HepG2 (cell line): ENCODE measurements around the gene EEF1AKMT3. TPM values are rescaled to one million over a fixed set of nuclear protein-coding genes. Genes with fewer than 3 reads are reported as not detected.

ENCODE experiments used
- BCL3 ChIP-seq: sonication (generic); formaldehyde crosslinking; IDR thresholded peaks from 2 replicates; pipeline ENCODE4 v1.5.1; 2020; ENCODE audit warnings: mild to moderate bottlenecking, missing genetic modification reagents, moderate library complexity
- CSRNP1 ChIP-seq: sonication (generic); formaldehyde crosslinking; IDR thresholded peaks from 2 replicates; pipeline ENCODE4 v1.8.1; 2023; ENCODE audit warnings: mild to moderate bottlenecking, missing genetic modification reagents
- MAX ChIP-seq: IDR thresholded peaks from 2 replicates; pipeline ENCODE4 v1.6.1; 2012; ENCODE audit warnings: inconsistent platforms
- MEIS2 ChIP-seq: sonication (generic); formaldehyde crosslinking; IDR thresholded peaks from 2 replicates; pipeline ENCODE4 v1.9.0; 2021; ENCODE audit warnings: mild to moderate bottlenecking, missing genetic modification reagents
- MXD1 ChIP-seq: sonication (generic); formaldehyde crosslinking; IDR thresholded peaks from 2 replicates; pipeline ENCODE4 v1.4.0; 2020; ENCODE audit warnings: mild to moderate bottlenecking, missing genetic modification reagents
- MXD4 ChIP-seq: IDR thresholded peaks from 2 replicates; pipeline ENCODE4 v1.6.1; 2016; ENCODE audit warnings: mild to moderate bottlenecking, missing biosample characterization, missing genetic modification reagents
- NFE2L1 ChIP-seq: sonication (generic); formaldehyde crosslinking; IDR thresholded peaks from 2 replicates; pipeline ENCODE4 v1.4.0; 2020; ENCODE audit warnings: missing genetic modification reagents, mild to moderate bottlenecking, borderline replicate concordance
- NR2F2 ChIP-seq: IDR thresholded peaks from 2 replicates; pipeline ENCODE4 v1.6.1; 2012; ENCODE audit warnings: low read depth, inconsistent platforms, borderline replicate concordance
- POLR2AphosphoS5 ChIP-seq: IDR thresholded peaks from 2 replicates; pipeline ENCODE4 v1.6.1; 2012; ENCODE audit warnings: low read depth, low read length
- PRDM15 ChIP-seq: sonication (generic); formaldehyde crosslinking; IDR thresholded peaks from 2 replicates; pipeline ENCODE4 v1.4.0; 2020; ENCODE audit warnings: missing genetic modification reagents
- RXRA ChIP-seq: sonication (generic); formaldehyde crosslinking; IDR thresholded peaks from 2 replicates; pipeline ENCODE4 v1.5.1; 2020; ENCODE audit warnings: missing genetic modification reagents
- SMYD3 ChIP-seq: sonication (generic); formaldehyde crosslinking; IDR thresholded peaks from 2 replicates; pipeline ENCODE4 v1.8.1; 2023; ENCODE audit warnings: mild to moderate bottlenecking, missing genetic modification reagents
- SP2 ChIP-seq: sonication (generic); formaldehyde crosslinking; IDR thresholded peaks from 2 replicates; pipeline ENCODE4 v1.5.1; 2020; ENCODE audit warnings: mild to moderate bottlenecking, missing genetic modification reagents
- TBX2 ChIP-seq: sonication (generic); formaldehyde crosslinking; IDR thresholded peaks from 2 replicates; pipeline ENCODE4 v1.5.0; 2020; ENCODE audit warnings: missing genetic modification reagents, mild to moderate bottlenecking, borderline replicate concordance
- TMF1 ChIP-seq: sonication (generic); formaldehyde crosslinking; IDR thresholded peaks from 2 replicates; pipeline ENCODE4 v1.8.1; 2022; ENCODE audit warnings: low read depth, missing genetic modification reagents
- ZFAT ChIP-seq: sonication (generic); formaldehyde crosslinking; conservative IDR thresholded peaks from 2 replicates; pipeline ENCODE4 v1.8.1; 2023; ENCODE audit warnings: missing genetic modification reagents, inconsistent platforms
- ZHX1 ChIP-seq: sonication (generic); formaldehyde crosslinking; IDR thresholded peaks from 2 replicates; pipeline ENCODE4 v1.8.1; 2022; ENCODE audit warnings: low read depth, mild to moderate bottlenecking, missing genetic modification reagents
- ZNF367 ChIP-seq: sonication (generic); formaldehyde crosslinking; IDR thresholded peaks from 2 replicates; pipeline ENCODE4 v1.4.0; 2020; ENCODE audit warnings: missing genetic modification reagents, borderline replicate concordance
- ZNF773 ChIP-seq: sonication (generic); formaldehyde crosslinking; IDR thresholded peaks from 2 replicates; pipeline ENCODE4 v1.4.0; 2020; ENCODE audit warnings: missing genetic modification reagents, borderline replicate concordance
- polyA plus RNA-seq, 8 experiments: library from polyadenylated mRNA; depleted of rRNA in 3 of 8; stranded (reverse) in 7 of 8; unstranded in 1 of 8; fragments of >200 nt; fragmentation: Illumina TruSeq in 4 of 8; extraction: Trizol in 4 of 8; gene quantifications; 2 replicates each; pipeline versions ENCODE4 v1.2.1 to v1.2.3, GENCODE V29; 2011 to 2016; ENCODE audit warnings: low read depth in 4 of 8, missing spikeins in 1 of 8, mixed read lengths in 1 of 8; ENCODE audit not compliant: insufficient read depth in 1 of 8
- total RNA-seq, 5 experiments: library from RNA; depleted of rRNA; stranded (reverse); fragments of >200 nt; fragmentation: Illumina TruSeq; extraction: Trizol; gene quantifications; 2 replicates each; pipeline ENCODE4 v1.2.3, GENCODE V29; 2016; ENCODE audit warnings: low read depth in 1 of 5

The EEF1AKMT3 gene
- total and polyA plus RNA-seq, 2 of the 13 experiments (the other 11 are each of a cell fraction or from before 2014, with no cell fraction given), result 4.7 to 11.4 TPM

GRCh38 chr12:57726151-57726883 lies 46.1 kb upstream of the EEF1AKMT3 start (continued):
- no peak for TF ChIP-seq SMYD3 (CRISPR knock-in tag)
- no peak for TF ChIP-seq ZNF773 (CRISPR knock-in tag)
- TF ChIP-seq CSRNP1 (CRISPR knock-in tag), result no peak
- 0 out of 2 replicates have a peak, but pooled peaks have one; percentile 18 for TF ChIP-seq BCL3 (CRISPR knock-in tag)
- TF ChIP-seq ZHX1, result no peak
- TF ChIP-seq ZNF367 (CRISPR knock-in tag), result no peak
- TF ChIP-seq MAX, result peak; percentile 68
- TF ChIP-seq MXD1 (CRISPR knock-in tag), result 0 out of 2 replicates have a peak, but pooled peaks have one; percentile 48
- peak; percentile 75; the same call in 1 of the 2 replicates for TF ChIP-seq MXD4 (CRISPR knock-in tag)
- TF ChIP-seq RXRA (CRISPR knock-in tag), result peak; percentile 34; the same call in 1 of the 2 replicates
- peak; percentile 21; the same call in 1 of the 2 replicates for TF ChIP-seq MEIS2 (CRISPR knock-in tag)
- 0 out of 2 replicates have a peak, but pooled peaks have one; percentile 38 for TF ChIP-seq PRDM15 (CRISPR knock-in tag)
- TF ChIP-seq NFE2L1 (CRISPR knock-in tag), result no peak
- TF ChIP-seq TMF1 (CRISPR knock-in tag), result no peak
- no peak for TF ChIP-seq ZFAT (CRISPR knock-in tag)
- no peak for TF ChIP-seq POLR2AphosphoS5
- TF ChIP-seq NR2F2, result no peak
- peak; percentile 43; the same call in 1 of the 2 replicates for TF ChIP-seq TBX2
- no peak for TF ChIP-seq SP2 (CRISPR knock-in tag)
